Astrocyte of the cerebellum (primary cell): ENCODE measurements around the gene LSG1.

Experiments
- DNase-seq: peaks from one replicate; pipeline ENCODE4 v3.0.0-alpha.2; 2011; ENCODE audit warnings: low read depth
- H3K4me3 ChIP-seq: 2 replicates; pipeline ENCODE4 v1.5.1; 2011; ENCODE audit warnings: mild to moderate bottlenecking, low read depth, low read length, moderate library complexity
- CTCF ChIP-seq: IDR thresholded peaks from 2 replicates; pipeline ENCODE4 v1.5.1; 2012; ENCODE audit warnings: low read length, low read depth, moderate library complexity, mild to moderate bottlenecking; ENCODE audit errors: missing control alignments
- in situ Hi-C: cut with HindIII; loops from 2 replicates; pipeline ENCODE4 v1.10.0; 2017; ENCODE audit warnings: low sequenced_read_pairs

Gene LSG1

GRCh38 chr3:194661946-194662345 is 10.0 kb downstream of the LSG1 start:
- H3K4me3 ChIP-seq, result no peak overlapping the region
- TF ChIP-seq CTCF, result no peak
- DNase-seq, result no peak
- in situ Hi-C loops, result no loop called here

GRCh38 chr3:194661374-194661773 is 10.6 kb downstream of the LSG1 start:
- DNase-seq, result no peak
- in situ Hi-C loops, result no loop called here
- no peak for TF ChIP-seq CTCF
- H3K4me3 ChIP-seq, result no peak overlapping the region

- DNase-seq, result no peak
- no peak overlapping the region for H3K4me3 ChIP-seq
- in situ Hi-C loops, result no loop called here
- no peak for TF ChIP-seq CTCF
These were observed 12.2 kb downstream of the LSG1 start for GRCh38 chr3:194659778-194660177.

GRCh38 chr3:194658477-194659242 is 13.3 kb downstream of the LSG1 start:
- DNase-seq, result no peak
- in situ Hi-C loops, result no loop called here
- no peak for TF ChIP-seq CTCF
- no peak overlapping the region for H3K4me3 ChIP-seq

GRCh38 chr3:194657439-194657838 is 14.6 kb downstream of the LSG1 start:
- no peak for TF ChIP-seq CTCF
- no peak for DNase-seq
- no peak overlapping the region for H3K4me3 ChIP-seq
- in situ Hi-C loops, result no loop called here

GRCh38 chr3:194654443-194654842 is 17.5 kb downstream of the LSG1 start:
- DNase-seq, result no peak
- no peak for TF ChIP-seq CTCF
- in situ Hi-C loops, result no loop called here
- H3K4me3 ChIP-seq, result no peak overlapping the region
